ENCODE measurements around the gene CSAD. TPM values are rescaled to one million over a fixed set of nuclear protein-coding genes. Genes with fewer than 3 reads are reported as not detected.

The CSAD gene
- total RNA-seq, 1 experiment from 2014 or later: 32.3 TPM

DNA sequence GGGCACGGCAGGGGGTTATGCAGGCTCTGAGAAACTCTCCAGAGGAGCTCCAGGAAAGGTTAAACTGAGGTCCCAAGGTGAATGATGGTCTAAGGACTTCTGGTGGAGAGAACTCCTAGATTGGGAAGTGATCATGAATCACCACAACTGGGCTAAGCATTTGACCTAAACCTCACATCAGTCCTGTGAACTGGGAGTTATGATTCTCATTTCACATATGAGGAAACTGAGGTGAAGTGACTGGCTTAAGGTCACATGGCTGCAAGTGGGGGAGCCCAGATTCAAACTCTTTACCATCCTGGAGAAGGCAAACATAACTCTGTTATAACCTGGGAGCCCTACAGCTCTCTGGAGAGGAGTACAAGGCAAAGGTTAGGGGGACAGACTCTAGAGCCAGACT is 47.1 kb upstream of the CSAD start:
- POLR2A ChIA-PET (ENCODE audit: low non-redundant PET): no interaction called here
- CTCF ChIA-PET: no interaction called here
- Histone ChIP-seq H3K9me3 (ENCODE audit: low read depth, low read length, poor library complexity, severe bottlenecking) (no peaks in the 10 kb centered on the region), H3K36me3 (ENCODE audit: insufficient read depth, low read length, poor library complexity, severe bottlenecking) (no peaks in the 10 kb centered on the region), H3K27ac (ENCODE audit: low read depth, low read length, poor library complexity, severe bottlenecking) (no peak overlapping the region), H3K4me3 (ENCODE audit: low read depth, low read length, poor library complexity, severe bottlenecking) (no peak overlapping the region), H3K27me3 (replicated peaks; ENCODE audit: insufficient read depth, low read depth, low read length, poor library complexity) (no peaks in the 10 kb centered on the region), H3K4me1 (ENCODE audit: insufficient read depth, low read length, poor library complexity, severe bottlenecking) (peaks cover 34% of the 10 kb centered on the region)
- BruUV-seq (replicated peaks): no TSS peak
- no peak for TF ChIP-seq EZH2 (IDR thresholded peaks at IDR 0.05; ENCODE audit: borderline replicate concordance, low read depth, low read length, poor library complexity, severe bottlenecking)
- TF ChIP-seq, protein P1, sequence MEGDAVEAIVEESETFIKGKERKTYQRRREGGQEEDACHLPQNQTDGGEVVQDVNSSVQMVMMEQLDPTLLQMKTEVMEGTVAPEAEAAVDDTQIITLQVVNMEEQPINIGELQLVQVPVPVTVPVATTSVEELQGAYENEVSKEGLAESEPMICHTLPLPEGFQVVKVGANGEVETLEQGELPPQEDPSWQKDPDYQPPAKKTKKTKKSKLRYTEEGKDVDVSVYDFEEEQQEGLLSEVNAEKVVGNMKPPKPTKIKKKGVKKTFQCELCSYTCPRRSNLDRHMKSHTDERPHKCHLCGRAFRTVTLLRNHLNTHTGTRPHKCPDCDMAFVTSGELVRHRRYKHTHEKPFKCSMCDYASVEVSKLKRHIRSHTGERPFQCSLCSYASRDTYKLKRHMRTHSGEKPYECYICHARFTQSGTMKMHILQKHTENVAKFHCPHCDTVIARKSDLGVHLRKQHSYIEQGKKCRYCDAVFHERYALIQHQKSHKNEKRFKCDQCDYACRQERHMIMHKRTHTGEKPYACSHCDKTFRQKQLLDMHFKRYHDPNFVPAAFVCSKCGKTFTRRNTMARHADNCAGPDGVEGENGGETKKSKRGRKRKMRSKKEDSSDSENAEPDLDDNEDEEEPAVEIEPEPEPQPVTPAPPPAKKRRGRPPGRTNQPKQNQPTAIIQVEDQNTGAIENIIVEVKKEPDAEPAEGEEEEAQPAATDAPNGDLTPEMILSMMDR (conservative IDR thresholded peaks at IDR 0.05; ENCODE audit: low read depth, low read length): no peak
- intact Hi-C loops (cut with micrococcal nuclease; ENCODE audit: unreplicated experiment): no loop called here
- no peak for DNase-seq (ENCODE audit: low spot score)

DNA sequence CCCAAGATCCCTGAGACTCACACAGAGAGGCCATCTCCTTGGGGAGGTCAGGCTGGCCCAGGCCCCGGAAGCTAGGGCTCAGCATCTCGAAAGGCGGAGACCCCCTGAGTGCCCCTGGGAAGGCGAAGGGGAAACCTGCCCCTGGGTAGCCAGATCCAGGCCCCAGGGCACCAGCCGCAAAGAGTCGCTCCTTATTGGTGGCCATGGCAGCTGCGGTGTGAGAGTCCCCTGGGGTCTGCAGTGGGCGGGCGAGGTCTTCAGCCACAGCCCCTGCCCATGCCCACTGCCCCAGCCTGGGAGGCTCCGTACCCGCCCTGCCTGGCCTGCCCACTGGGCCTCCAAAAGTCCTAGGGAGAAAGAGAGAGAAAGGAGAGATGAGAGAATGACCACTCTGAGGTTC is 46.6 kb upstream of the CSAD start:
- H3K4me1 ChIP-seq (ENCODE audit: insufficient read depth, low read length, poor library complexity, severe bottlenecking): peaks cover 34% of the 10 kb centered on the region
- no peak overlapping the region for H3K27ac ChIP-seq (ENCODE audit: low read depth, low read length, poor library complexity, severe bottlenecking)
- intact Hi-C loops (cut with micrococcal nuclease; ENCODE audit: unreplicated experiment): no loop called here
- no peak for TF ChIP-seq EZH2 (IDR thresholded peaks at IDR 0.05; ENCODE audit: borderline replicate concordance, low read depth, low read length, poor library complexity, severe bottlenecking)
- TF ChIP-seq, protein P1 (conservative IDR thresholded peaks at IDR 0.05; ENCODE audit: low read depth, low read length): no peak
- H3K4me3 ChIP-seq (ENCODE audit: low read depth, low read length, poor library complexity, severe bottlenecking): no peak overlapping the region
- POLR2A ChIA-PET (ENCODE audit: low non-redundant PET): no interaction called here
- H3K27me3 ChIP-seq (replicated peaks; ENCODE audit: insufficient read depth, low read depth, low read length, poor library complexity): no peaks in the 10 kb centered on the region
- no peak for DNase-seq (ENCODE audit: low spot score)
- no peaks in the 10 kb centered on the region for H3K36me3 ChIP-seq (ENCODE audit: insufficient read depth, low read length, poor library complexity, severe bottlenecking)
- H3K9me3 ChIP-seq (ENCODE audit: low read depth, low read length, poor library complexity, severe bottlenecking): no peaks in the 10 kb centered on the region
- BruUV-seq (replicated peaks): no TSS peak
- CTCF ChIA-PET: no interaction called here

- Histone ChIP-seq H3K9me3 (ENCODE audit: low read depth, low read length, poor library complexity, severe bottlenecking) (no peaks in the 10 kb centered on the region), H3K4me1 (ENCODE audit: insufficient read depth, low read length, poor library complexity, severe bottlenecking) (peaks cover 39% of the 10 kb centered on the region), H3K27ac (ENCODE audit: low read depth, low read length, poor library complexity, severe bottlenecking) (no peak overlapping the region), H3K36me3 (ENCODE audit: insufficient read depth, low read length, poor library complexity, severe bottlenecking) (no peaks in the 10 kb centered on the region), H3K27me3 (replicated peaks; ENCODE audit: insufficient read depth, low read depth, low read length, poor library complexity) (no peaks in the 10 kb centered on the region), H3K4me3 (ENCODE audit: low read depth, low read length, poor library complexity, severe bottlenecking) (no peak overlapping the region)
- DNase-seq (ENCODE audit: low spot score): no peak
- intact Hi-C loops (cut with micrococcal nuclease; ENCODE audit: unreplicated experiment): no loop called here
- TF ChIP-seq EZH2 (IDR thresholded peaks at IDR 0.05; ENCODE audit: borderline replicate concordance, low read depth, low read length, poor library complexity, severe bottlenecking): no peak
- TF ChIP-seq, protein P1 (conservative IDR thresholded peaks at IDR 0.05; ENCODE audit: low read depth, low read length): no peak
- ChIA-PET POLR2A (ENCODE audit: low non-redundant PET) (no interaction called here), CTCF (no interaction called here)
- no TSS peak for BruUV-seq (replicated peaks)
These were observed 46.1 kb upstream of the CSAD start for GRCh38 chr12:53226815-53227214.
